GM12892 (cell line): ENCODE measurements around the gene FAM20C.
"Not testable (repeated sequence)": the region's sequence is repeated elsewhere in the genome, so short reads cannot be mapped to it uniquely, and the experiment has no call there.

Experiments
- POLR2A ChIP-seq: IDR thresholded peaks from 2 replicates; pipeline ENCODE4 v1.6.1; 2011; ENCODE audit warnings: low read depth, low read length, control low read depth
- POLR2AphosphoS5 ChIP-seq: IDR thresholded peaks from 2 replicates; pipeline ENCODE4 v1.6.1; 2011; ENCODE audit warnings: low read depth, low read length, control low read depth
- TAF1 ChIP-seq: IDR thresholded peaks from 2 replicates; pipeline ENCODE4 v1.6.1; 2011; ENCODE audit warnings: low read depth, mild to moderate bottlenecking, control low read depth, low read length, borderline replicate concordance

- TF ChIP-seq POLR2AphosphoS5, POLR2A, TAF1: not testable (repeated sequence)
Observed at GRCh38 chr7:263483-264351, 71.3 kb downstream of the FAM20C start.
